H1 (cell line): ENCODE measurements around the gene PQBP1. TPM values are rescaled to one million over a fixed set of nuclear protein-coding genes. Genes with fewer than 3 reads are reported as not detected.

Experiments used
- CTCF ChIA-PET: fragments of 300-600 bp; sonication (Branson Sonifier 250); formaldehyde crosslinking; loops from one replicate; lab custom pipeline; 2021; ENCODE audit not compliant: partially characterized antibody; lab: Charles Lee
- POLR2A ChIA-PET: fragments of 300-600 bp; sonication (Branson Sonifier 250); formaldehyde crosslinking; loops from one replicate; lab custom pipeline; 2021; ENCODE audit warnings: inconsistent platforms; ENCODE audit not compliant: partially characterized antibody; lab: Charles Lee
- DNase-seq, 2 experiments: peaks; one replicate each; pipeline versions ENCODE4 v3.0.0 to v3.0.0-alpha.2; 2010 to 2022; ENCODE audit warnings: low spot score in 2 of 2, low read depth in 1 of 2, mixed read lengths in 1 of 2
- FAIRE-seq: peaks from 2 replicates; lab custom pipeline; 2011; peaks lifted over from hg19 to GRCh38; lab: Jason Lieb, UNC
- H2AFZ ChIP-seq: 2 replicates; pipeline ENCODE4 v1.8.1; 2012; ENCODE audit warnings: low read length, inconsistent platforms
- H2AK5ac ChIP-seq: 2 replicates; pipeline ENCODE4 v1.6.1; 2013; ENCODE audit warnings: low read depth, low read length
- H2BK120ac ChIP-seq: replicated peaks from 2 replicates; pipeline ENCODE3; 2013; ENCODE audit warnings: low read depth, low read length, inconsistent platforms
- H2BK12ac ChIP-seq: 2 replicates; pipeline ENCODE4 v1.6.1; 2013; ENCODE audit warnings: low read depth, low read length
- H2BK15ac ChIP-seq: 2 replicates; pipeline ENCODE4 v1.6.1; 2013; ENCODE audit warnings: low read length
- H2BK20ac ChIP-seq: 2 replicates; pipeline ENCODE4 v1.6.1; 2013; ENCODE audit warnings: low read length
- H2BK5ac ChIP-seq: 2 replicates; pipeline ENCODE4 v1.6.1; 2013; ENCODE audit warnings: low read depth, low read length
- H3K14ac ChIP-seq: 2 replicates; pipeline ENCODE4 v1.6.1; 2013; ENCODE audit warnings: inconsistent platforms; ENCODE audit not compliant: insufficient read length
- H3K18ac ChIP-seq: 2 replicates; pipeline ENCODE4 v1.6.1; 2013; ENCODE audit warnings: low read length; ENCODE audit errors: extremely low read depth
- H3K23ac ChIP-seq: 2 replicates; pipeline ENCODE4 v1.6.1; 2013; ENCODE audit warnings: inconsistent platforms; ENCODE audit not compliant: insufficient read length
- H3K23me2 ChIP-seq: 2 replicates; pipeline ENCODE4 v1.6.1; 2013; ENCODE audit warnings: low read depth, low read length
- H3K27ac ChIP-seq: 2 replicates; pipeline ENCODE4 v1.6.1; 2011; ENCODE audit warnings: low read depth, low read length, inconsistent platforms
- H3K27me3 ChIP-seq, 4 experiments: replicated peaks in 1 of 4; 1 replicate in 1 of 4; 2 replicates in 3 of 4; pipeline versions ENCODE4 v1.6.1 to v1.8.1; 2011 to 2013; ENCODE audit warnings: low read length in 3 of 4, mild to moderate bottlenecking in 3 of 4, inconsistent platforms in 2 of 4, mixed read lengths in 2 of 4, moderate library complexity in 1 of 4; ENCODE audit not compliant: control insufficient read depth in 3 of 4, insufficient read depth in 3 of 4; ENCODE audit errors: extremely low read depth in 1 of 4
- H3K36me3 ChIP-seq, 4 experiments: 2 replicates each; pipeline versions ENCODE4 v1.6.1 to v1.8.1; 2011 to 2013; ENCODE audit warnings: mild to moderate bottlenecking in 4 of 4, low read length in 3 of 4, moderate library complexity in 2 of 4, control low read depth in 1 of 4, inconsistent platforms in 1 of 4; ENCODE audit not compliant: insufficient read depth in 4 of 4, control insufficient read depth in 2 of 4
- H3K4ac ChIP-seq: replicated peaks from 2 replicates; pipeline ENCODE3; 2013; ENCODE audit warnings: low read length, low read depth, mixed read lengths, inconsistent platforms; ENCODE audit not compliant: insufficient read length
- H3K4me1 ChIP-seq, 4 experiments: replicated peaks in 1 of 4; 1 replicate in 1 of 4; 2 replicates in 3 of 4; pipeline versions ENCODE4 v1.6.1 to v1.8.1; 2011 to 2013; ENCODE audit warnings: low read length in 3 of 4, inconsistent platforms in 2 of 4, mixed read lengths in 1 of 4; ENCODE audit not compliant: insufficient read depth in 4 of 4, control insufficient read depth in 3 of 4
- H3K4me2 ChIP-seq, 2 experiments: 2 replicates each; pipeline versions ENCODE4 v1.6.1 to v1.8.1; 2011 to 2013; ENCODE audit warnings: low read depth in 2 of 2, low read length in 2 of 2, control low read depth in 1 of 2, inconsistent platforms in 1 of 2, mild to moderate bottlenecking in 1 of 2; ENCODE audit not compliant: insufficient read depth in 1 of 2
- H3K4me3 ChIP-seq, 4 experiments: fragments of 200-600, 300-600 bp in 1 of 4; sonication (generic), shearing (Covaris generic), sonication (Bioruptor Twin) in 1 of 4; 2 replicates each; pipeline versions ENCODE4 v1.5.1 to v1.8.1; 2011 to 2016; ENCODE audit warnings: low read length in 4 of 4, low read depth in 3 of 4, control low read depth in 2 of 4, inconsistent platforms in 2 of 4, mild to moderate bottlenecking in 2 of 4, mixed read lengths in 1 of 4, moderate library complexity in 1 of 4; ENCODE audit not compliant: insufficient read depth in 2 of 4; ENCODE audit errors: extremely low read depth in 1 of 4
- H3K56ac ChIP-seq: replicated peaks from 2 replicates; pipeline ENCODE3; 2013; ENCODE audit warnings: low read depth, mild to moderate bottlenecking, mixed read lengths, low read length, inconsistent platforms; ENCODE audit not compliant: insufficient read length
- H3K79me1 ChIP-seq: 2 replicates; pipeline ENCODE4 v1.6.1; 2013; ENCODE audit warnings: low read depth, low read length, control low read depth
- H3K79me2 ChIP-seq, 2 experiments: 2 replicates each; pipeline versions ENCODE4 v1.6.1 to v1.8.1; 2012 to 2013; ENCODE audit warnings: low read length in 2 of 2, mild to moderate bottlenecking in 2 of 2, inconsistent platforms in 1 of 2; ENCODE audit not compliant: insufficient read depth in 2 of 2, control insufficient read depth in 1 of 2
- H3K9ac ChIP-seq, 4 experiments: replicated peaks in 1 of 4; 1 replicate in 1 of 4; 2 replicates in 3 of 4; pipeline versions ENCODE4 v1.6.1 to v1.8.1; 2011 to 2013; ENCODE audit warnings: low read depth in 3 of 4, low read length in 3 of 4, control low read depth in 2 of 4, mild to moderate bottlenecking in 2 of 4, moderate library complexity in 2 of 4, inconsistent platforms in 1 of 4; ENCODE audit errors: extremely low read depth in 1 of 4
- H3K9me3 ChIP-seq, 2 experiments: 2 replicates each; pipeline versions ENCODE4 v1.6.1 to v1.8.1; 2012 to 2013; ENCODE audit warnings: mild to moderate bottlenecking in 2 of 2, moderate library complexity in 2 of 2, control low read depth in 1 of 2, inconsistent platforms in 1 of 2, low read depth in 1 of 2, low read length in 1 of 2, mixed read lengths in 1 of 2; ENCODE audit not compliant: insufficient read depth in 2 of 2
- H4K20me1 ChIP-seq, 2 experiments: replicated peaks in 1 of 2; 2 replicates each; pipeline versions ENCODE3 to v1.8.1; 2011 to 2013; ENCODE audit warnings: inconsistent platforms in 2 of 2, low read length in 2 of 2, mild to moderate bottlenecking in 1 of 2; ENCODE audit not compliant: insufficient read depth in 2 of 2, control insufficient read depth in 1 of 2
- H4K5ac ChIP-seq: 2 replicates; pipeline ENCODE4 v1.6.1; 2013; ENCODE audit warnings: low read length, low read depth, mixed read lengths, inconsistent platforms; ENCODE audit not compliant: insufficient read length
- H4K8ac ChIP-seq: 2 replicates; pipeline ENCODE4 v1.8.0; 2013; ENCODE audit warnings: mild to moderate bottlenecking, moderate library complexity, low read length, inconsistent platforms; ENCODE audit not compliant: insufficient read depth; ENCODE audit errors: extremely low read depth
- H4K91ac ChIP-seq: replicated peaks from 2 replicates; pipeline ENCODE3; 2013; ENCODE audit warnings: low read length, mixed read lengths, inconsistent platforms; ENCODE audit not compliant: insufficient read length
- ASH2L ChIP-seq: fragments of 200-600, 300-600 bp; sonication (generic); IDR thresholded peaks from one replicate; pipeline ENCODE4 v1.7.1; 2017; ENCODE audit warnings: low read length
- ATF2 ChIP-seq: IDR thresholded peaks from 2 replicates; pipeline ENCODE4 v1.6.1; 2012; ENCODE audit warnings: low read length, inconsistent platforms
- CEBPB ChIP-seq: IDR thresholded peaks from 2 replicates; pipeline ENCODE4 v1.6.1; 2012; ENCODE audit warnings: low read depth, low read length
- CTBP2 ChIP-seq: IDR thresholded peaks from 2 replicates; pipeline ENCODE4 v1.7.0; 2011; ENCODE audit warnings: borderline replicate concordance, mild to moderate bottlenecking, moderate library complexity, mixed read lengths, low read length; ENCODE audit not compliant: insufficient read depth, insufficient read length
- EGR1 ChIP-seq: IDR thresholded peaks from 2 replicates; pipeline ENCODE4 v1.6.1; 2011; ENCODE audit warnings: low read depth, low read length, borderline replicate concordance
- EP300 ChIP-seq, 2 experiments: IDR thresholded peaks; 1 replicate in 1 of 2; 2 replicates in 1 of 2; pipeline ENCODE4 v1.6.1; 2011 to 2012; ENCODE audit warnings: low read depth in 2 of 2, low read length in 2 of 2, mild to moderate bottlenecking in 2 of 2, borderline replicate concordance in 1 of 2, inconsistent platforms in 1 of 2, moderate library complexity in 1 of 2
- KDM4A ChIP-seq: IDR thresholded peaks from one replicate; pipeline ENCODE4 v1.7.1; 2012; ENCODE audit warnings: low read depth, mild to moderate bottlenecking, moderate library complexity, low read length, inconsistent platforms; ENCODE audit not compliant: severe bottlenecking
- MAX ChIP-seq: IDR thresholded peaks from 2 replicates; pipeline ENCODE4 v1.6.1; 2012; ENCODE audit warnings: inconsistent platforms
- POLR2A ChIP-seq, 2 experiments: IDR thresholded peaks; 1 replicate in 1 of 2; 2 replicates in 1 of 2; pipeline ENCODE4 v1.6.1; 2011; ENCODE audit warnings: low read depth in 2 of 2, low read length in 2 of 2, mild to moderate bottlenecking in 2 of 2; ENCODE audit errors: control extremely low read depth in 1 of 2
- POU5F1 ChIP-seq: IDR thresholded peaks from 2 replicates; pipeline ENCODE4 v1.6.1; 2011; ENCODE audit warnings: low read depth, mild to moderate bottlenecking, low read length, moderate library complexity
- SP4 ChIP-seq: IDR thresholded peaks from 2 replicates; pipeline ENCODE4 v1.6.1; 2012; ENCODE audit warnings: low read length, inconsistent platforms
- TCF12 ChIP-seq: IDR thresholded peaks from 2 replicates; pipeline ENCODE4 v1.6.1; 2011; ENCODE audit warnings: low read depth, mild to moderate bottlenecking, low read length
- WGBS, 2 experiments: shearing (Covaris generic) in 1 of 2; methylation state at CpG; one replicate each; pipeline versions ENCODE4 v1.1.6 to v1.1.7; 2013 to 2015; ENCODE audit warnings: low lambda C conversion rate in 2 of 2, mixed read lengths in 2 of 2, inconsistent platforms in 1 of 2, low coverage in 1 of 2, missing lambda C conversion rate in 1 of 2; ENCODE audit not compliant: insufficient replicate concordance in 2 of 2, insufficient coverage in 1 of 2, insufficient read length in 1 of 2; ENCODE audit errors: extremely low coverage in 1 of 2, missing lambda C conversion rate in 1 of 2; 5-methylcytosine and 5-hydroxymethylcytosine counted together
- polyA plus RNA-seq, 7 experiments: library from polyadenylated mRNA; depleted of rRNA in 3 of 7; stranded (reverse) in 5 of 7; unstranded in 2 of 7; fragments of >200 nt in 5 of 7; fragments of 200-250 nt in 2 of 7; gene quantifications; 1 replicate in 5 of 7; 2 replicates in 1 of 7; 4 replicates in 1 of 7; pipeline versions ENCODE4 v1.2.1 to v1.2.3, GENCODE V29; 2011 to 2013; ENCODE audit warnings: missing spikeins in 2 of 7, mixed read lengths in 2 of 7
- total RNA-seq: library from RNA; stranded (reverse); fragmentation: NEBNext Ultra II Directional; extraction: Animal tissue kit (Norgen Biotek cat#: 25700); gene quantifications from 2 replicates; pipeline ENCODE4 v1.2.1, GENCODE V29; 2021

Gene PQBP1
- total and polyA plus RNA-seq, 2 of the 8 experiments (the other 6 are each of a cell fraction or from before 2014, with no cell fraction given): 91.7 to 95.9 TPM

GRCh38 chrX:48899078-48899410 lies 1.3 kb downstream of the PQBP1 start:
- peaks cover 6 to 22% (median 16%) of the 10 kb centered on the region in 4 experiments; a peak in 6 of 8 replicates for H3K36me3 ChIP-seq
- H3K14ac ChIP-seq: no peak overlapping the region
- ChIA-PET POLR2A (interaction anchor here (1.0 to 4.7 kb wide), 5 partner anchors 10 to 37 kb away, joined by 3 to 49 read pairs (median 9); partner anchors contain the start of gene SLC35A2), CTCF (interaction anchor here (0.7 to 1.4 kb wide), 2 partner anchors 57 to 93 kb away, joined by 3 read pairs; no protein-coding TSS in a partner anchor)
- no peaks in the 10 kb centered on the region for H3K27me3 ChIP-seq
- no peak overlapping the region for H2BK5ac ChIP-seq
- no peak overlapping the region for H3K4me3 ChIP-seq
- DNase-seq (no peak), FAIRE-seq (no peak)
- no peak overlapping the region for H2BK120ac ChIP-seq
- H2BK15ac ChIP-seq: no peak overlapping the region
- no peak overlapping the region for H2AFZ ChIP-seq
- H3K4me2 ChIP-seq: peak overlapping the region in 1 of 2 experiments; percentile 94; a peak in 1 of 4 replicates
- H4K20me1 ChIP-seq: peaks cover 7 to 8% of the 10 kb centered on the region in 2 experiments
- H3K23me2 ChIP-seq: peaks cover 5% of the 10 kb centered on the region
- no peak overlapping the region for H3K23ac ChIP-seq
- H3K56ac ChIP-seq: no peak overlapping the region
- no peak overlapping the region for H3K9ac ChIP-seq
- no peak overlapping the region for H3K4ac ChIP-seq
- H3K9me3 ChIP-seq: no peaks in the 10 kb centered on the region
- no peak overlapping the region for H4K91ac ChIP-seq
- H2AK5ac ChIP-seq: no peak overlapping the region
- H3K79me2 ChIP-seq: peaks cover 0 to 24% of the 10 kb centered on the region in 2 experiments; a peak in 2 of 4 replicates
- H2BK12ac ChIP-seq: no peak overlapping the region
- H3K18ac ChIP-seq: no peak overlapping the region
- no peak overlapping the region for H2BK20ac ChIP-seq
- H3K4me1 ChIP-seq: peaks cover 0 to 3% (median 2%) of the 10 kb centered on the region in 4 experiments; a peak in 3 of 7 replicates
- no peaks in the 10 kb centered on the region; the same call in 1 of the 2 replicates for H3K79me1 ChIP-seq
- no peak overlapping the region for H4K8ac ChIP-seq
- no peak overlapping the region for H4K5ac ChIP-seq
- no peak overlapping the region for H3K27ac ChIP-seq
- WGBS, 2 experiments: 98% methylated on average over 8 of the region's 8 CpGs; no CpG with 5 or more reads in 1 of the 2 experiments
- TF ChIP-seq MAX: no peak
- no peak for TF ChIP-seq POLR2A (IDR thresholded peaks at IDR 0.05; ENCODE audit: control extremely low read depth in 1 of 2, low read depth in 2 of 2, low read length in 2 of 2)
- no peak for TF ChIP-seq TCF12
- TF ChIP-seq CEBPB: no peak
- no peak for TF ChIP-seq ATF2
- no peak for TF ChIP-seq ASH2L
- TF ChIP-seq EP300 (IDR thresholded peaks at IDR 0.05; ENCODE audit: borderline replicate concordance in 1 of 2, low read depth in 2 of 2, low read length in 2 of 2): no peak
- no peak for TF ChIP-seq SP4
- no peak for TF ChIP-seq KDM4A
- TF ChIP-seq EGR1: no peak
- no peak for TF ChIP-seq POU5F1
- no peak for TF ChIP-seq CTBP2
